C4-2B (cell line): Measurements from ENCODE around the gene STEEP1.

Experiments
- H3K27ac ChIP-seq: fragments of 450-650 bp; 2 replicates; pipeline ENCODE4 v1.5.1; 2017
- ZFX ChIP-seq: fragments of 450-650 bp; IDR thresholded peaks from 2 replicates; pipeline ENCODE4 v1.6.1; 2017
- TF ChIP-seq, protein P1 (sequence below): fragments of 450-650 bp; conservative IDR thresholded peaks from 2 replicates; pipeline ENCODE4 v1.5.1; 2017; ENCODE audit warnings: mild to moderate bottlenecking

The STEEP1 gene

GRCh38 chrX:119565107-119565663, at the start of gene STEEP1:
Gene STEEP1 (minus strand): TSS chrX:119565409. CDS start chrX:119565355, 54 bp downstream.
- TF ChIP-seq, protein P1, sequence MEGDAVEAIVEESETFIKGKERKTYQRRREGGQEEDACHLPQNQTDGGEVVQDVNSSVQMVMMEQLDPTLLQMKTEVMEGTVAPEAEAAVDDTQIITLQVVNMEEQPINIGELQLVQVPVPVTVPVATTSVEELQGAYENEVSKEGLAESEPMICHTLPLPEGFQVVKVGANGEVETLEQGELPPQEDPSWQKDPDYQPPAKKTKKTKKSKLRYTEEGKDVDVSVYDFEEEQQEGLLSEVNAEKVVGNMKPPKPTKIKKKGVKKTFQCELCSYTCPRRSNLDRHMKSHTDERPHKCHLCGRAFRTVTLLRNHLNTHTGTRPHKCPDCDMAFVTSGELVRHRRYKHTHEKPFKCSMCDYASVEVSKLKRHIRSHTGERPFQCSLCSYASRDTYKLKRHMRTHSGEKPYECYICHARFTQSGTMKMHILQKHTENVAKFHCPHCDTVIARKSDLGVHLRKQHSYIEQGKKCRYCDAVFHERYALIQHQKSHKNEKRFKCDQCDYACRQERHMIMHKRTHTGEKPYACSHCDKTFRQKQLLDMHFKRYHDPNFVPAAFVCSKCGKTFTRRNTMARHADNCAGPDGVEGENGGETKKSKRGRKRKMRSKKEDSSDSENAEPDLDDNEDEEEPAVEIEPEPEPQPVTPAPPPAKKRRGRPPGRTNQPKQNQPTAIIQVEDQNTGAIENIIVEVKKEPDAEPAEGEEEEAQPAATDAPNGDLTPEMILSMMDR, result no peak
- no peak for TF ChIP-seq ZFX
- peak within 1 kb of the TSS; percentile 70 for H3K27ac ChIP-seq

DNA sequence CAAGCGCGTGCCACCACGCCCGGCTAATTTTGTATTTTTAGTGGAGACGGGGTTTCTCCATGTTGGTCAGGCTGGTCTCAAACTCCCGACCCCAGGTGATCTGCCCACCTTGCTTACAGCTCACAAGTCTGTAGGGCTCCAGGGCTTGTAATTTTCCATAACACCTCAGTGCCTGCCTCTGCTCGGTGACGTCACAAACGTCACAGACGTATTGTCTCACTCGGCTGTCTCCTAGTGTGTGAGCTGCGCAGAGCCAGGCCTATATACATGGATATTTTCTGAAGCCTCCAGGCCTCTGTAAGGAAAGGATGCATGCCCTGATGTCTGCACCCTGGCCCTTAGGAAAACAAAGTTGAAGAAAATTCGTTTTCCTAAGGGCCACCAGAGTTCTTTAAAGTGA, 49.6 kb upstream of the STEEP1 start:
- TF ChIP-seq, protein P1, result no peak
- no peak for TF ChIP-seq ZFX

DNA sequence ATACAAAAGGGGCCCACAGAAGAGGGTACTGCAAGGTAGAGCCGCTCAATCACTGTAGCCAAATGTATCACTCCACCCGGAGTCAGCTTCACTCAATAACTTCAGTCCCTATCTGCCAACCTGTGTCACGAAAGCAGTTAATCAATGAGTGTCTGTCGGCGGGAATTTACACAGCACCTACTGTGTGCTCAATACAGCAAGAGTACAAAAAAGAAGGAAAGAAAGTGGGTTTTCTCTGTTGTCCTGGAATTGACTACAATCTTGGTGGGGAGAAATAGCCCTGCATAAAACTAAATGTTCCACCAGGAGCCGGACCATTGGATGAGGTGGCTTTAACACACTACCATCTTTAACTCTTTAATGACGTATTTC, 41.8 kb upstream of the STEEP1 start:
- TF ChIP-seq, protein P1, result no peak
- no peak for TF ChIP-seq ZFX
- peak overlapping the region; percentile 93; the same call in 1 of the 2 replicates for H3K27ac ChIP-seq

More for the DNA sequence above, 49.6 kb upstream of the STEEP1 start:
- no peak overlapping the region for H3K27ac ChIP-seq

GRCh38 chrX:119606280-119607017, 41.2 kb upstream of the STEEP1 start, which contains the start of gene NKRF:
Gene NKRF (minus strand): TSS chrX:119606424.
- H3K27ac ChIP-seq, result peak within 1 kb of the TSS; percentile 93
- no peak for TF ChIP-seq ZFX
- TF ChIP-seq, protein P1, result no peak

DNA sequence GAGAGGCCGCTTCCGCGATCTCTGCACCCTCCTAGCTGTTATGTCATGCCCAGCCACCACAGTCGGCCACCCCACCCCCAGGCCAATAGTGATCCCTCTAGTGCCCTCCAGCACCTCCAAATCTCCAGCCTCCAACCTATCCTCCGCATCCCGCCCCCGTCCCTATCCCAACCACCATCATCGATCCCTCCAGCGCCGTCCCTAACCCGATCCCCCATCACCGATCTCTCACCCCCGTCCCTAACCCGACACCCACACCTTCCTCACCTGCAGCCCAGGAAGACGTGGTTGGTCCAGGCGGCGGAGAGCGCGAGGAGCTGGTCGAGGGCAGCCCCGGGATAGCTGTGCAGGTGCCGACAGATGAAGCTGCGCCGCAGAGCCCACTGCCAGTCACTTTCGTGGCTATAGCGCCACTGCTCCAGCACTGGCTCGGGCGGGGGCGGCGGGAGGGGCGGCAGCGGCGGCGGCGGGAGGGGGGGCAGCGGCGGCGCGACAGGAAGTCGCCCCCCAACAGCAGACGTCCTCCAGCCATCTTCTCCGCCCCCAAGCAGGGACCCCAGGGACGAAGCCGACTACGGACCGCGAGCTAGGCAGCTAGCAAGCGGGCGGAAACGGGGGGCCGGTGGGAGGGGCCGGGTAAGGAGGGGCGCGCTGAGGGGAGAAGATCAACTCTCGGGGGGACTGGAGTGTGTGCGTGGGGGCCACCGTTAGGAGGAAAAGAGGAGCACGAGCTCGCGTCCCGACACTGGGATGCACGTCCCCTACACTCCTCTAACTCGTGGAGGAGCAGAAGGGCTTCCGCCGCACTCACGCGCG, 40.5 kb upstream of the STEEP1 start:
- TF ChIP-seq ZFX, result no peak
- TF ChIP-seq, protein P1, result no peak
- H3K27ac ChIP-seq, result peak overlapping the region; percentile 93

GRCh38 chrX:119604766-119605463, 39.7 kb upstream of the STEEP1 start:
- TF ChIP-seq, protein P1, result no peak
- H3K27ac ChIP-seq, result peak overlapping the region; percentile 93
